HG02973 (cell line): ENCODE measurements around the gene FTSJ1.
"Not testable (repeated sequence)": the region's sequence is repeated elsewhere in the genome, so short reads cannot be mapped to it uniquely, and the experiment has no call there.

Experiments
- ATAC-seq: cut with Tn5 transposase; IDR thresholded peaks from one replicate; pipeline ENCODE4 v1.9.1; 2021; ENCODE audit warnings: moderate library complexity; ENCODE audit not compliant: unreplicated experiment

Gene FTSJ1

GRCh38 chrX:48520976-48521352, 45.0 kb downstream of the FTSJ1 start:
- no peak for ATAC-seq

- peak; percentile 95 for ATAC-seq
These were observed 45.6 kb downstream of the FTSJ1 start, which contains the start of gene EBP for GRCh38 chrX:48521353-48522243. Gene EBP, plus strand, starts transcription at chrX:48521808. Its CDS starts 1,964 bp downstream, at chrX:48523772.

GRCh38 chrX:48522291-48522690, 46.3 kb downstream of the FTSJ1 start:
- ATAC-seq: no peak

GRCh38 chrX:48523682-48524081, 47.7 kb downstream of the FTSJ1 start:
- no peak for ATAC-seq

GRCh38 chrX:48525853-48526252, 49.9 kb downstream of the FTSJ1 start:
- ATAC-seq: not testable (repeated sequence)

GRCh38 chrX:48530736-48531135, 54.7 kb downstream of the FTSJ1 start:
- ATAC-seq: no peak

GRCh38 chrX:48531358-48531959, 55.5 kb downstream of the FTSJ1 start:
- no peak for ATAC-seq

GRCh38 chrX:48532161-48532560, 56.2 kb downstream of the FTSJ1 start:
- no peak for ATAC-seq

GRCh38 chrX:48533165-48533564, 57.2 kb downstream of the FTSJ1 start:
- ATAC-seq: no peak
